Adrenal gland (tissue), 12 donors: ENCODE measurements around the gene POLR2M. TPM values are rescaled to one million over a fixed set of nuclear protein-coding genes. Genes with fewer than 3 reads are reported as not detected.

Experiments used
- DNase-seq, 7 donors: peaks; one replicate each; pipeline ENCODE4 v3.0.0-alpha.2; 2019 to 2020
- H3K27ac ChIP-seq, 5 donors: fragments of 200-600 bp; sonication (generic) in 4 of 5; 1 replicate in 3 of 5; 2 replicates in 2 of 5; pipeline versions ENCODE4 v1.5.1 to v1.8.0; 2016 to 2020; ENCODE audit warnings: mild to moderate bottlenecking in 1 of 5
- H3K27me3 ChIP-seq: fragments of 200-600 bp; 2 replicates; pipeline ENCODE4 v1.8.0; 2021
- H3K36me3 ChIP-seq, 2 donors: fragments of 200-600 bp; replicated peaks in 1 of 2; 1 replicate in 1 of 2; 2 replicates in 1 of 2; pipeline versions ENCODE4 v1.5.1 to v1.8.0; 2018 to 2022
- H3K4me1 ChIP-seq, 2 donors: fragments of 200-600 bp; replicated peaks in 1 of 2; 1 replicate in 1 of 2; 2 replicates in 1 of 2; pipeline versions ENCODE4 v1.5.1 to v1.8.0; 2018 to 2021
- H3K4me3 ChIP-seq, 4 donors: fragments of 200-600 bp; sonication (generic) in 3 of 4; one replicate each; pipeline ENCODE4 v1.5.1; 2016 to 2018
- H3K9me3 ChIP-seq, 3 donors: fragments of 200-600 bp; sonication (generic) in 1 of 3; replicated peaks in 1 of 3; 1 replicate in 2 of 3; 2 replicates in 1 of 3; pipeline versions ENCODE4 v1.5.1 to v1.8.0; 2016 to 2021
- CTCF ChIP-seq, 6 experiments: fragments of 450-650 bp in 4 of 6; fragments of 200-600 bp in 2 of 6; sonication (generic) in 1 of 6; IDR thresholded peaks; 1 replicate in 5 of 6; 2 replicates in 1 of 6; pipeline versions ENCODE4 v1.5.1 to v1.8.0; 2016 to 2021; ENCODE audit warnings: antibody characterized with exemption in 6 of 6, mild to moderate bottlenecking in 2 of 6, moderate library complexity in 1 of 6
- POLR2A ChIP-seq, 2 donors: fragments of 450-650 bp; IDR thresholded peaks; one replicate each; pipeline ENCODE4 v1.6.1; 2017; ENCODE audit warnings: antibody characterized with exemption in 2 of 2, mild to moderate bottlenecking in 2 of 2, moderate library complexity in 1 of 2
- WGBS, 4 donors: extraction: QIAGEN DNeasy Blood & Tissue Kit in 2 of 4; methylation state at CpG; one replicate each; pipeline versions ENCODE4 v1.1.5 to v1.1.7; 2013 to 2017; 5-methylcytosine and 5-hydroxymethylcytosine counted together
- intact Hi-C, 2 donors: fragments of 100-400 bp; cut with DNase I; formaldehyde crosslinking; loops; one replicate each; pipeline versions ENCODE4 v1.14.1 to v1.15.0; 2022 to 2023
- polyA plus RNA-seq, 3 donors: library from polyadenylated mRNA; stranded (reverse); fragments of 200-250 nt in 2 of 3; fragments of 350-450 nt in 1 of 3; fragmentation: Illumina TruSeq in 1 of 3; extraction: RNeasy Lipid Tissue Mini Kit (QIAGEN cat#74804) in 1 of 3; gene quantifications; one replicate each; pipeline ENCODE4 v1.2.3, GENCODE V29; 2013 to 2014
- total RNA-seq, 9 donors: library from RNA; depleted of rRNA in 4 of 9; stranded (reverse); fragments of >200 nt in 4 of 9; fragments of 120-200 nt in 1 of 9; fragmentation: NEBNext Ultra II Directional in 1 of 9; extraction: Animal tissue kit (Norgen Biotek cat#: 25700) in 1 of 9; gene quantifications; one replicate each; pipeline versions ENCODE4 v1.1.0 to v1.2.4, GENCODE V29; 2013 to 2023
- donor health status: healthy with polysubstance abuse.
- donor health status: Bipolar disorder and iron deficiency.
- donor health status: DM: yes; HTN: yes; CAD: no.
- donor health status: DM: no; HTN: no; CAD: no.
- donor health status: DM: no; HTN: no; CAD: no.
- donor health status: DM: yes; HTN: yes; CAD: no.

POLR2M gene
- total and polyA plus RNA-seq, 12 donors, result 21.0 to 404 (median 79.8) TPM

- DNase-seq, result no peak
- H3K4me3 ChIP-seq, result no peak overlapping the region
- no peaks in the 10 kb centered on the region for H3K9me3 ChIP-seq
- TF ChIP-seq POLR2A (IDR thresholded peaks at IDR 0.05) (no peak), CTCF (IDR thresholded peaks at IDR 0.05) (no peak)
- no peak overlapping the region for H3K27ac ChIP-seq
- no peaks in the 10 kb centered on the region for H3K36me3 ChIP-seq
- intact Hi-C loops, result no loop called here
- 80 to 87% (median 85%) methylated on average over 8 of the region's 8 CpGs for WGBS, 4 donors
- no peaks in the 10 kb centered on the region for H3K27me3 ChIP-seq
- H3K4me1 ChIP-seq, result no peaks in the 10 kb centered on the region
Measured at GRCh38 chr15:57735431-57735830, 28.9 kb downstream of the POLR2M start.

DNA sequence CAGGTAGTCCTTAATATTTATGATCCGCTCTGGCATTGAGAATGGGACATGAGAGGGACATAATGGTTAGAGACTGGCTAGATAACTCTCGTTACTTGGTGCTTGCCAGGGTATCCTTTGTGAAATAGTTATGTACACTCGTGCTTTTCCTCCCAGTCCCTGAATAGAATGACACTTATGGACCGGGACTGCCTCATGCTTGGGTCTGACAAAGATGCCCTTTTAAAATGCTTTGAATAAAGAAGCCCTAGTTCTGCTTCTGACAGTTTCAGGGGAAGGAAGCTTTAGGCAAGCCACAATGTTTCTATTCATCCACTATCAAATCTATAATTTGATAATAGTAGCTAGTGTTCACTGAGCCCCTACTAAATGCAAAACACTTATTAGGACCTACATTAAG, 29.4 kb downstream of the POLR2M start:
- Histone ChIP-seq H3K27ac (no peak overlapping the region), H3K36me3 (no peaks in the 10 kb centered on the region), H3K4me1 (no peaks in the 10 kb centered on the region), H3K9me3 (no peaks in the 10 kb centered on the region), H3K4me3 (no peak overlapping the region), H3K27me3 (no peaks in the 10 kb centered on the region)
- intact Hi-C loops, result no loop called here
- DNase-seq, result no peak
- 85 to 92% (median 90%) methylated on average over 4 of the region's 4 CpGs for WGBS, 4 donors
- TF ChIP-seq CTCF (IDR thresholded peaks at IDR 0.05) (no peak), POLR2A (IDR thresholded peaks at IDR 0.05) (no peak)

- 93 to 97% (median 96%) methylated on average over 2 of the region's 2 CpGs for WGBS, 4 donors
- no peak overlapping the region for H3K4me3 ChIP-seq
- intact Hi-C loops, result no loop called here
Measured at GRCh38 chr15:57736591-57736990, 30.1 kb downstream of the POLR2M start.

GRCh38 chr15:57738734-57739237, 32.3 kb downstream of the POLR2M start:
- intact Hi-C loops, result no loop called here

More at GRCh38 chr15:57736591-57736990, 30.1 kb downstream of the POLR2M start:
- H3K27me3 ChIP-seq, result no peaks in the 10 kb centered on the region
- DNase-seq, result no peak
- no peaks in the 10 kb centered on the region for H3K36me3 ChIP-seq
- H3K4me1 ChIP-seq, result no peaks in the 10 kb centered on the region
- H3K27ac ChIP-seq, result no peak overlapping the region
- no peak for TF ChIP-seq POLR2A (IDR thresholded peaks at IDR 0.05)
- no peak for TF ChIP-seq CTCF (IDR thresholded peaks at IDR 0.05)
- H3K9me3 ChIP-seq, result no peaks in the 10 kb centered on the region

More at GRCh38 chr15:57738734-57739237, 32.3 kb downstream of the POLR2M start:
- WGBS, 4 donors, result 67 to 73% (median 72%) methylated on average over 1 of the region's 1 CpG
- H3K27ac ChIP-seq, result no peak overlapping the region
- H3K36me3 ChIP-seq, result no peaks in the 10 kb centered on the region
- no peaks in the 10 kb centered on the region for H3K4me1 ChIP-seq
- H3K9me3 ChIP-seq, result no peaks in the 10 kb centered on the region
- H3K27me3 ChIP-seq, result no peaks in the 10 kb centered on the region
- no peak overlapping the region for H3K4me3 ChIP-seq
- TF ChIP-seq CTCF (IDR thresholded peaks at IDR 0.05) (no peak), POLR2A (IDR thresholded peaks at IDR 0.05) (no peak)
- no peak for DNase-seq
